H9 (cell line): ENCODE measurements around the gene OR2AG1. TPM values are rescaled to one million over a fixed set of nuclear protein-coding genes. Genes with fewer than 3 reads are reported as not detected.
A peak's percentile ranks its signal among the peaks of the same experiment; 100 is the strongest.

ENCODE experiments used
- DNase-seq: peaks from one replicate; pipeline ENCODE4 v3.0.0-alpha.2; 2017
- H2AFZ ChIP-seq: one replicate; pipeline ENCODE4 v1.6.1; 2013; ENCODE audit warnings: mild to moderate bottlenecking, low read length, control low read depth, moderate library complexity
- H2AK5ac ChIP-seq: 2 replicates; pipeline ENCODE4 v1.6.1; 2013; ENCODE audit warnings: low read length, control low read depth, mixed read lengths; ENCODE audit not compliant: insufficient read length
- H2BK120ac ChIP-seq: one replicate; pipeline ENCODE4 v1.6.1; 2013; ENCODE audit warnings: low read depth, mild to moderate bottlenecking, low read length, control low read depth, inconsistent platforms; ENCODE audit not compliant: poor library complexity, severe bottlenecking
- H2BK12ac ChIP-seq: 2 replicates; pipeline ENCODE4 v1.6.1; 2013; ENCODE audit warnings: low read length, control low read depth, mixed read lengths, low read depth; ENCODE audit not compliant: insufficient read length
- H2BK15ac ChIP-seq: 2 replicates; pipeline ENCODE4 v1.6.1; 2013; ENCODE audit warnings: low read depth, low read length, control low read depth
- H2BK20ac ChIP-seq: one replicate; pipeline ENCODE4 v1.6.1; 2013; ENCODE audit warnings: low read depth, mild to moderate bottlenecking, low read length, control low read depth, inconsistent platforms; ENCODE audit not compliant: poor library complexity, severe bottlenecking
- H2BK5ac ChIP-seq: 2 replicates; pipeline ENCODE4 v1.6.1; 2013; ENCODE audit warnings: low read length, control low read depth, mixed read lengths; ENCODE audit not compliant: insufficient read length
- H3K14ac ChIP-seq: 2 replicates; pipeline ENCODE4 v1.6.1; 2013; ENCODE audit warnings: low read length, control low read depth; ENCODE audit not compliant: insufficient read depth
- H3K18ac ChIP-seq: 2 replicates; pipeline ENCODE4 v1.6.1; 2013; ENCODE audit warnings: low read depth, mild to moderate bottlenecking, mixed read lengths, low read length, control low read depth; ENCODE audit not compliant: insufficient read length
- H3K23ac ChIP-seq: 2 replicates; pipeline ENCODE4 v1.6.1; 2013; ENCODE audit warnings: low read length, control low read depth, mixed read lengths, low read depth; ENCODE audit not compliant: insufficient read length
- H3K23me2 ChIP-seq: 2 replicates; pipeline ENCODE4 v1.6.1; 2013; ENCODE audit warnings: low read depth, mild to moderate bottlenecking, mixed read lengths, low read length, control low read depth; ENCODE audit not compliant: insufficient read length, poor library complexity, severe bottlenecking
- H3K27ac ChIP-seq: 2 replicates; pipeline ENCODE4 v1.5.1; 2013; ENCODE audit warnings: low read length, control low read depth, mixed read lengths, low read depth; ENCODE audit not compliant: insufficient read length
- H3K27me3 ChIP-seq: 2 replicates; pipeline ENCODE4 v1.6.1; 2013; ENCODE audit warnings: low read length, control low read depth, inconsistent platforms; ENCODE audit not compliant: insufficient read depth
- H3K4ac ChIP-seq: 2 replicates; pipeline ENCODE4 v1.6.1; 2013; ENCODE audit warnings: low read depth, mild to moderate bottlenecking, control low read depth, inconsistent platforms, low read length, moderate library complexity
- H3K4me1 ChIP-seq: 2 replicates; pipeline ENCODE4 v1.6.1; 2013; ENCODE audit warnings: low read length, control low read depth, inconsistent platforms; ENCODE audit not compliant: insufficient read depth
- H3K4me2 ChIP-seq: 2 replicates; pipeline ENCODE4 v1.6.1; 2013; ENCODE audit warnings: low read length, control low read depth, mixed read lengths; ENCODE audit not compliant: insufficient read length, insufficient read depth
- H3K56ac ChIP-seq: 2 replicates; pipeline ENCODE4 v1.6.1; 2013; ENCODE audit warnings: low read depth, mild to moderate bottlenecking, mixed read lengths, low read length, control low read depth; ENCODE audit not compliant: insufficient read length
- H3K79me1 ChIP-seq: 2 replicates; pipeline ENCODE4 v1.6.1; 2013; ENCODE audit warnings: low read depth, mild to moderate bottlenecking, moderate library complexity, low read length, control low read depth, inconsistent platforms; ENCODE audit not compliant: insufficient read depth, poor library complexity, severe bottlenecking
- H3K79me2 ChIP-seq: 2 replicates; pipeline ENCODE4 v1.6.1; 2013; ENCODE audit warnings: low read length, control low read depth, inconsistent platforms; ENCODE audit not compliant: insufficient read depth
- H3K9ac ChIP-seq: 2 replicates; pipeline ENCODE4 v1.6.1; 2013; ENCODE audit warnings: low read length, control low read depth, mixed read lengths; ENCODE audit not compliant: insufficient read length; ENCODE audit errors: extremely low read depth
- H3K9me3 ChIP-seq: one replicate; pipeline ENCODE4 v1.6.1; 2013; ENCODE audit warnings: low read depth, low read length, inconsistent platforms; ENCODE audit not compliant: control insufficient read depth
- H3T11ph ChIP-seq: one replicate; pipeline ENCODE4 v1.6.1; 2013; ENCODE audit warnings: mild to moderate bottlenecking, low read length, control low read depth, inconsistent platforms
- H4K20me1 ChIP-seq: one replicate; pipeline ENCODE4 v1.6.1; 2013; ENCODE audit not compliant: control insufficient read depth, insufficient read length, insufficient read depth
- H4K5ac ChIP-seq: 2 replicates; pipeline ENCODE4 v1.6.1; 2013; ENCODE audit warnings: low read depth, mild to moderate bottlenecking, mixed read lengths, low read length, control low read depth; ENCODE audit not compliant: insufficient read length
- H4K8ac ChIP-seq: replicated peaks from 2 replicates; pipeline ENCODE4 v1.6.1; 2013; ENCODE audit warnings: low read length, control low read depth, mixed read lengths, low read depth; ENCODE audit not compliant: insufficient read length
- H4K91ac ChIP-seq: 2 replicates; pipeline ENCODE4 v1.6.1; 2013; ENCODE audit warnings: low read depth, mild to moderate bottlenecking, moderate library complexity, mixed read lengths, low read length, control low read depth; ENCODE audit not compliant: insufficient read length
- H3K27ac Mint-ChIP-seq, 3 experiments: 2 replicates in 2 of 3; 3 replicates in 1 of 3; pipeline ENCODE4 v1.8.0; 2020 to 2021; ENCODE audit warnings: mixed read lengths in 3 of 3, mild to moderate bottlenecking in 1 of 3, moderate library complexity in 1 of 3
- H3K27me3 Mint-ChIP-seq: 2 replicates; pipeline ENCODE4 v1.8.0; 2021; ENCODE audit warnings: low read depth, mild to moderate bottlenecking, moderate library complexity, mixed read lengths
- H3K36me3 Mint-ChIP-seq, 3 experiments: 2 replicates in 2 of 3; 3 replicates in 1 of 3; pipeline ENCODE4 v1.8.0; 2020 to 2021; ENCODE audit warnings: low read depth in 3 of 3, mixed read lengths in 3 of 3; ENCODE audit not compliant: insufficient read depth in 1 of 3
- H3K4me1 Mint-ChIP-seq, 2 experiments: 2 replicates each; pipeline ENCODE4 v1.8.0; 2020; ENCODE audit warnings: mixed read lengths in 2 of 2
- H3K4me3 Mint-ChIP-seq, 2 experiments: 2 replicates in 1 of 2; 3 replicates in 1 of 2; pipeline ENCODE4 v1.8.0; 2020 to 2021; ENCODE audit warnings: mild to moderate bottlenecking in 2 of 2, mixed read lengths in 2 of 2, moderate library complexity in 1 of 2
- H3K9me3 Mint-ChIP-seq, 2 experiments: 2 replicates in 1 of 2; 3 replicates in 1 of 2; pipeline ENCODE4 v1.8.0; 2020; ENCODE audit warnings: mild to moderate bottlenecking in 2 of 2, mixed read lengths in 2 of 2, moderate library complexity in 1 of 2
- WGBS: extraction: QIAGEN DNeasy Blood & Tissue Kit; methylation state at CpG from one replicate; pipeline ENCODE4 v1.1.7; 2013; ENCODE audit warnings: missing lambda C conversion rate, low lambda C conversion rate, mixed read lengths; ENCODE audit not compliant: insufficient read length; ENCODE audit errors: extremely low coverage; 5-methylcytosine and 5-hydroxymethylcytosine counted together
- long read RNA-seq: library from polyadenylated mRNA; unstranded; transcript quantifications from one replicate; pipeline ENCODE4 v2.0.0, GENCODE V29; 2020
- total RNA-seq: library from RNA; stranded (reverse); gene quantifications from 2 replicates; pipeline ENCODE4 v1.2.1, GENCODE V29; 2021
- TF ChIP-seq, protein P1 (sequence below): fragments of 200-600 bp; sonication (generic); conservative IDR thresholded peaks from 3 replicates; pipeline ENCODE4 v1.8.0; 2021; ENCODE audit warnings: antibody characterized with exemption, mild to moderate bottlenecking

Gene OR2AG1, protein sequence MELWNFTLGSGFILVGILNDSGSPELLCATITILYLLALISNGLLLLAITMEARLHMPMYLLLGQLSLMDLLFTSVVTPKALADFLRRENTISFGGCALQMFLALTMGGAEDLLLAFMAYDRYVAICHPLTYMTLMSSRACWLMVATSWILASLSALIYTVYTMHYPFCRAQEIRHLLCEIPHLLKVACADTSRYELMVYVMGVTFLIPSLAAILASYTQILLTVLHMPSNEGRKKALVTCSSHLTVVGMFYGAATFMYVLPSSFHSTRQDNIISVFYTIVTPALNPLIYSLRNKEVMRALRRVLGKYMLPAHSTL
- not detected in 2 replicates for total RNA-seq
- long read RNA-seq, result 0 reads

DNA sequence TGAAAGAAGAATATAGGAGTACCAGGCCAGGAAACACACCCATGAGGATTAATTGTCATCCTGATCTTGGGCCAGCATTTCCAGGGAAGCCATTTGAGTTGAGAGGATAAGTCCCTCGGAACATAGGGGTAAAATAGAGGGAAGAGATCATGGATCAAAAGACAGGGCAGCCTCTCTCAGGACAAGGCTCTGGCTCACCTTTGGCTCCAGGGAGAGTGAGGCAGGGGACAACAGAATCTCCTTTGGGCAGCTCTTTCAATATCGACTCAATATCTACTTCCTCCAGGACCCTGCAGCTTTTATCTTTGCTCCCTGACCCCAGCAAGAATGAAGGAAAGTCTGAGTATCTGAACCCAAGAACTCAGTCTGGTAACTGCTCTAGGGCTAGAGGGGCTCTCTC, at the start of gene OR2AG1:
OR2AG1 (plus strand) TSS at position 301 of the 400 bp plus-strand sequence. CDS start 2,018 bp downstream, outside the sequence.
- H4K91ac ChIP-seq, result no peak within 1 kb of the TSS

More for the DNA sequence above, at the start of gene OR2AG1:
- WGBS, result no CpG with 5 or more reads among the region's 2 CpGs
- no peaks in the 10 kb centered on the region for H3K27me3 ChIP-seq
- H3K4me3 Mint-ChIP-seq, result no peak within 1 kb of the TSS
- H3K4me2 ChIP-seq, result no peak within 1 kb of the TSS
- no peak within 1 kb of the TSS for H2BK15ac ChIP-seq
- H3K56ac ChIP-seq, result no peak within 1 kb of the TSS
- H3K4me1 Mint-ChIP-seq, result peaks cover 0 to 2% of the 10 kb centered on the region in 2 experiments; a peak in 2 of 4 replicates
- H4K5ac ChIP-seq, result no peak within 1 kb of the TSS
- no peak within 1 kb of the TSS for H3K9ac ChIP-seq
- H3K4me1 ChIP-seq, result no peaks in the 10 kb centered on the region
- no peaks in the 10 kb centered on the region for H4K20me1 ChIP-seq
- no peaks in the 10 kb centered on the region for H3K9me3 ChIP-seq
- no peak within 1 kb of the TSS for H2BK20ac ChIP-seq
- no peaks in the 10 kb centered on the region for H3K27me3 Mint-ChIP-seq
- no peak within 1 kb of the TSS for H2BK120ac ChIP-seq
- no peak within 1 kb of the TSS for H2BK5ac ChIP-seq
- peak within 1 kb of the TSS in 1 of 3 experiments; percentile 25; a peak in 1 of 7 replicates for H3K27ac Mint-ChIP-seq
- H3K14ac ChIP-seq, result no peak within 1 kb of the TSS
- DNase-seq, result no peak
- TF ChIP-seq, protein P1, sequence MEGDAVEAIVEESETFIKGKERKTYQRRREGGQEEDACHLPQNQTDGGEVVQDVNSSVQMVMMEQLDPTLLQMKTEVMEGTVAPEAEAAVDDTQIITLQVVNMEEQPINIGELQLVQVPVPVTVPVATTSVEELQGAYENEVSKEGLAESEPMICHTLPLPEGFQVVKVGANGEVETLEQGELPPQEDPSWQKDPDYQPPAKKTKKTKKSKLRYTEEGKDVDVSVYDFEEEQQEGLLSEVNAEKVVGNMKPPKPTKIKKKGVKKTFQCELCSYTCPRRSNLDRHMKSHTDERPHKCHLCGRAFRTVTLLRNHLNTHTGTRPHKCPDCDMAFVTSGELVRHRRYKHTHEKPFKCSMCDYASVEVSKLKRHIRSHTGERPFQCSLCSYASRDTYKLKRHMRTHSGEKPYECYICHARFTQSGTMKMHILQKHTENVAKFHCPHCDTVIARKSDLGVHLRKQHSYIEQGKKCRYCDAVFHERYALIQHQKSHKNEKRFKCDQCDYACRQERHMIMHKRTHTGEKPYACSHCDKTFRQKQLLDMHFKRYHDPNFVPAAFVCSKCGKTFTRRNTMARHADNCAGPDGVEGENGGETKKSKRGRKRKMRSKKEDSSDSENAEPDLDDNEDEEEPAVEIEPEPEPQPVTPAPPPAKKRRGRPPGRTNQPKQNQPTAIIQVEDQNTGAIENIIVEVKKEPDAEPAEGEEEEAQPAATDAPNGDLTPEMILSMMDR, result no peak
- H3K79me2 ChIP-seq, result no peaks in the 10 kb centered on the region
- no peak within 1 kb of the TSS for H2AFZ ChIP-seq
- no peak within 1 kb of the TSS for H2BK12ac ChIP-seq
- H3K36me3 Mint-ChIP-seq, result no peaks in the 10 kb centered on the region
- H4K8ac ChIP-seq, result no peak within 1 kb of the TSS
- no peaks in the 10 kb centered on the region for H3K23me2 ChIP-seq
- H3K79me1 ChIP-seq, result no peaks in the 10 kb centered on the region
- H3K9me3 Mint-ChIP-seq, result no peaks in the 10 kb centered on the region
- H3T11ph ChIP-seq, result no peak within 1 kb of the TSS
- no peak within 1 kb of the TSS for H3K23ac ChIP-seq
- no peak within 1 kb of the TSS for H3K18ac ChIP-seq
- no peak within 1 kb of the TSS for H3K4ac ChIP-seq
- H3K27ac ChIP-seq, result no peak within 1 kb of the TSS
- H2AK5ac ChIP-seq, result no peak within 1 kb of the TSS
